ENCODE data around the gene TRPM2. TPM values are rescaled to one million over a fixed set of nuclear protein-coding genes. Genes with fewer than 3 reads are reported as not detected.

Gene TRPM2
- total and polyA plus RNA-seq, 2 of the 8 experiments (the other 6 are each of a cell fraction or from before 2014, with no cell fraction given): 0.27 to 0.28 TPM

GRCh38 chr21:44461005-44461404 is 107.6 kb downstream of the TRPM2 start:
- Histone ChIP-seq H2BK120ac (replicated peaks; ENCODE audit: low read depth, low read length) (no peak overlapping the region), H4K91ac (replicated peaks; ENCODE audit: insufficient read length, low read length) (no peak overlapping the region), H3K56ac (replicated peaks; ENCODE audit: insufficient read length, low read depth, low read length) (no peak overlapping the region), H3K4me1 (replicated peaks in 1 of 4; ENCODE audit: control insufficient read depth in 3 of 4, insufficient read depth in 4 of 4, low read length in 3 of 4) (peaks cover 0 to 3% (median 1%) of the 10 kb centered on the region in 4 experiments; a peak in 3 of 7 replicates), H3K4ac (replicated peaks; ENCODE audit: insufficient read length, low read depth, low read length) (no peak overlapping the region), H2AK5ac (ENCODE audit: low read depth, low read length) (no peak overlapping the region), H4K5ac (ENCODE audit: insufficient read length, low read depth, low read length) (no peak overlapping the region), H3K18ac (ENCODE audit: extremely low read depth, low read length) (no peak overlapping the region), H4K8ac (ENCODE audit: extremely low read depth, insufficient read depth, low read length) (no peak overlapping the region), H3K23me2 (ENCODE audit: low read depth, low read length) (peaks cover 2% of the 10 kb centered on the region; the same call in 1 of the 2 replicates), H3K79me2 (ENCODE audit: control insufficient read depth in 1 of 2, insufficient read depth in 2 of 2, low read length in 2 of 2) (no peaks in the 10 kb centered on the region), H3K9ac (replicated peaks in 1 of 4; ENCODE audit: extremely low read depth in 1 of 4, low read depth in 3 of 4, low read length in 3 of 4) (no peak overlapping the region), H3K9me3 (ENCODE audit: insufficient read depth in 2 of 2, low read depth in 1 of 2, low read length in 1 of 2) (no peaks in the 10 kb centered on the region), H3K23ac (ENCODE audit: insufficient read length) (no peak overlapping the region), H2BK15ac (ENCODE audit: low read length) (no peak overlapping the region), H3K27ac (ENCODE audit: low read depth, low read length) (no peak overlapping the region), H3K27me3 (replicated peaks in 1 of 4; ENCODE audit: control insufficient read depth in 3 of 4, extremely low read depth in 1 of 4, insufficient read depth in 3 of 4, low read length in 3 of 4) (peaks cover 0 to 10% (median 3%) of the 10 kb centered on the region in 4 experiments; a peak in 4 of 7 replicates), H3K79me1 (ENCODE audit: low read depth, low read length) (no peaks in the 10 kb centered on the region), H2AFZ (ENCODE audit: low read length) (no peak overlapping the region), H2BK5ac (ENCODE audit: low read depth, low read length) (no peak overlapping the region), H4K20me1 (replicated peaks in 1 of 2; ENCODE audit: control insufficient read depth in 1 of 2, insufficient read depth in 2 of 2, low read length in 2 of 2) (peaks cover 0 to 6% of the 10 kb centered on the region in 2 experiments), H3K4me2 (ENCODE audit: insufficient read depth in 1 of 2, low read depth in 2 of 2, low read length in 2 of 2) (no peak overlapping the region), H2BK12ac (ENCODE audit: low read depth, low read length) (no peak overlapping the region), H3K14ac (ENCODE audit: insufficient read length) (no peak overlapping the region), H3K4me3 (ENCODE audit: extremely low read depth in 1 of 4, insufficient read depth in 2 of 4, low read depth in 3 of 4, low read length in 4 of 4) (no peak overlapping the region), H2BK20ac (ENCODE audit: low read length) (no peak overlapping the region), H3K36me3 (ENCODE audit: control insufficient read depth in 2 of 4, insufficient read depth in 4 of 4, low read length in 3 of 4) (no peaks in the 10 kb centered on the region)
- ChIA-PET CTCF (ENCODE audit: partially characterized antibody) (interaction anchor here (1.1 to 1.6 kb wide), 5 partner anchors 9 to 99 kb away, joined by 3 to 13 read pairs (median 5); no protein-coding TSS in a partner anchor), POLR2A (ENCODE audit: partially characterized antibody) (no interaction called here)
- WGBS, 2 experiments (ENCODE audit: extremely low coverage in 1 of 2, insufficient coverage in 1 of 2, insufficient read length in 1 of 2, insufficient replicate concordance in 2 of 2, low coverage in 1 of 2, low lambda C conversion rate in 2 of 2, missing lambda C conversion rate in 1 of 2): 95% methylated on average over 8 of the region's 8 CpGs; no CpG with 5 or more reads in 1 of the 2 experiments
- no peak for DNase-seq (ENCODE audit: low read depth in 1 of 2, low spot score in 2 of 2)
- no peak for FAIRE-seq
- TF ChIP-seq POLR2AphosphoS5 (IDR thresholded peaks at IDR 0.05; ENCODE audit: low read depth, low read length) (no peak), TAF7 (optimal IDR thresholded peaks at IDR 0.05; ENCODE audit: borderline replicate concordance, low read depth, low read length) (no peak), CREB1 (IDR thresholded peaks at IDR 0.05) (no peak)

Measured in H1 (cell line).